Loucy (cell line): ENCODE data around the gene STK39.

Source experiments
- H2AFZ ChIP-seq: fragments of 200-600 bp; sonication (generic); 2 replicates; pipeline ENCODE4 v1.6.0; 2016; ENCODE audit warnings: antibody characterized with exemption, mild to moderate bottlenecking, low read length, moderate library complexity
- H3F3A ChIP-seq: fragments of 200-600 bp; 2 replicates; pipeline ENCODE4 v1.6.0; 2016; ENCODE audit warnings: antibody characterized with exemption, low read depth, mild to moderate bottlenecking
- H3K27me3 ChIP-seq: fragments of 200-600 bp; sonication (generic); 2 replicates; pipeline ENCODE4 v1.6.1; 2014; ENCODE audit warnings: low read length, mild to moderate bottlenecking; ENCODE audit not compliant: insufficient read depth, poor library complexity, severe bottlenecking
- H3K36me3 ChIP-seq: fragments of 200-600 bp; sonication (generic); 2 replicates; pipeline ENCODE4 v1.6.1; 2016; ENCODE audit warnings: low read length; ENCODE audit not compliant: insufficient read depth
- H3K4me1 ChIP-seq: fragments of 200-600 bp; sonication (generic); 2 replicates; pipeline ENCODE4 v1.5.1; 2014; ENCODE audit warnings: low read length, mild to moderate bottlenecking; ENCODE audit not compliant: insufficient read depth, poor library complexity, severe bottlenecking
- H3K4me2 ChIP-seq: fragments of 200-600 bp; sonication (generic); 2 replicates; pipeline ENCODE4 v1.6.0; 2014; ENCODE audit warnings: antibody characterized with exemption, low read length, low read depth, mild to moderate bottlenecking; ENCODE audit not compliant: poor library complexity, severe bottlenecking
- H3K4me3 ChIP-seq: fragments of 200-600 bp; sonication (generic); 2 replicates; pipeline ENCODE4 v1.5.1; 2014; ENCODE audit warnings: low read length, mild to moderate bottlenecking, mixed read lengths; ENCODE audit not compliant: poor library complexity, severe bottlenecking
- H3K79me2 ChIP-seq: fragments of 200-600 bp; sonication (generic); 2 replicates; pipeline ENCODE4 v1.6.1; 2014; ENCODE audit warnings: low read length; ENCODE audit not compliant: insufficient read depth
- H3K9ac ChIP-seq: fragments of 200-600 bp; sonication (generic); 2 replicates; pipeline ENCODE4 v1.6.0; 2014; ENCODE audit warnings: mild to moderate bottlenecking, low read depth, low read length, moderate library complexity; ENCODE audit not compliant: poor library complexity, severe bottlenecking
- H3K9me2 ChIP-seq: fragments of 200-600 bp; sonication (generic); replicated peaks from 2 replicates; pipeline ENCODE4 v1.6.1; 2016; ENCODE audit warnings: low read depth, low read length, mixed read lengths
- H3K9me3 ChIP-seq: fragments of 200-600 bp; sonication (generic); 2 replicates; pipeline ENCODE4 v1.6.1; 2014; ENCODE audit warnings: mild to moderate bottlenecking, antibody characterized with exemption, low read length, low read depth; ENCODE audit not compliant: insufficient read depth
- H4K20me1 ChIP-seq: fragments of 200-600 bp; sonication (generic); 2 replicates; pipeline ENCODE4 v1.6.0; 2014; ENCODE audit warnings: antibody characterized with exemption, low read length, mild to moderate bottlenecking; ENCODE audit not compliant: insufficient read depth, poor library complexity, severe bottlenecking
- EZH2phosphoT487 ChIP-seq: fragments of 200-600 bp; IDR thresholded peaks from 2 replicates; pipeline ENCODE4 v1.6.1; 2018; ENCODE audit warnings: antibody characterized with exemption, mild to moderate bottlenecking, moderate library complexity, borderline replicate concordance
- TF ChIP-seq, protein P1 (sequence below): fragments of 200-600 bp; sonication (generic); conservative IDR thresholded peaks from 2 replicates; pipeline ENCODE4 v1.5.1; 2014; ENCODE audit warnings: mild to moderate bottlenecking, antibody characterized with exemption, low read length

The STK39 gene

DNA sequence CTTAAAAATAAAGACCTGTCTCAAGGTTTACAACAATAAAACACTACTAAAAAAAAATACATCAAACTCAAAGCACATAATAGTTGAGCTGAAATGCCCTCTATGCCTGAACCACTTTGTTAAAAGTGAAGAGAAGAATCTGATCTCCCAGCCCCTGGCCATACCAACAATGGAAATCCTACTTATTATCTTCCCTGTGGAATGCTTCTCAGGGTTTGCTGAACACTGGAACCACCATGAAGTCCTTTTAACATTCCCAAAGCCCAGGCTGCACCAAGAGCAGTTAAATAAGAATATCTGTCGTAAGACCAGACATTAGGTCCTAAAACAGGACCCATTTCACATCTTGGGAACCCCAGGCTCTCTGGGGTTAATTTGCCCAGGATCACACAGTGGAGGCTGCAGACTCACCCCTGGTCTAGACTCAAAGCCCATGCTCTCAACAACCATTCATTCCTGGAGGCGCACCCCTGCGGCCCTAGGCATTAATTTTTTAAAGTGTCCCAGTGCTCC, 285.8 kb downstream of the STK39 start:
- H3K4me3 ChIP-seq = no peak overlapping the region
- H3K9me3 ChIP-seq = no peaks in the 10 kb centered on the region
- H3K9ac ChIP-seq = no peak overlapping the region
- H2AFZ ChIP-seq = no peak overlapping the region
- no peaks in the 10 kb centered on the region for H3K4me1 ChIP-seq
- no peaks in the 10 kb centered on the region for H3K79me2 ChIP-seq
- peaks cover 45% of the 10 kb centered on the region; the same call in 1 of the 2 replicates for H3K36me3 ChIP-seq
- TF ChIP-seq, protein P1, sequence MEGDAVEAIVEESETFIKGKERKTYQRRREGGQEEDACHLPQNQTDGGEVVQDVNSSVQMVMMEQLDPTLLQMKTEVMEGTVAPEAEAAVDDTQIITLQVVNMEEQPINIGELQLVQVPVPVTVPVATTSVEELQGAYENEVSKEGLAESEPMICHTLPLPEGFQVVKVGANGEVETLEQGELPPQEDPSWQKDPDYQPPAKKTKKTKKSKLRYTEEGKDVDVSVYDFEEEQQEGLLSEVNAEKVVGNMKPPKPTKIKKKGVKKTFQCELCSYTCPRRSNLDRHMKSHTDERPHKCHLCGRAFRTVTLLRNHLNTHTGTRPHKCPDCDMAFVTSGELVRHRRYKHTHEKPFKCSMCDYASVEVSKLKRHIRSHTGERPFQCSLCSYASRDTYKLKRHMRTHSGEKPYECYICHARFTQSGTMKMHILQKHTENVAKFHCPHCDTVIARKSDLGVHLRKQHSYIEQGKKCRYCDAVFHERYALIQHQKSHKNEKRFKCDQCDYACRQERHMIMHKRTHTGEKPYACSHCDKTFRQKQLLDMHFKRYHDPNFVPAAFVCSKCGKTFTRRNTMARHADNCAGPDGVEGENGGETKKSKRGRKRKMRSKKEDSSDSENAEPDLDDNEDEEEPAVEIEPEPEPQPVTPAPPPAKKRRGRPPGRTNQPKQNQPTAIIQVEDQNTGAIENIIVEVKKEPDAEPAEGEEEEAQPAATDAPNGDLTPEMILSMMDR = no peak
- no peak for TF ChIP-seq EZH2phosphoT487
- H3K4me2 ChIP-seq = no peak overlapping the region
- no peaks in the 10 kb centered on the region for H3K9me2 ChIP-seq
- H3K27me3 ChIP-seq = no peaks in the 10 kb centered on the region
- H3F3A ChIP-seq = no peaks in the 10 kb centered on the region
- H4K20me1 ChIP-seq = no peaks in the 10 kb centered on the region

DNA sequence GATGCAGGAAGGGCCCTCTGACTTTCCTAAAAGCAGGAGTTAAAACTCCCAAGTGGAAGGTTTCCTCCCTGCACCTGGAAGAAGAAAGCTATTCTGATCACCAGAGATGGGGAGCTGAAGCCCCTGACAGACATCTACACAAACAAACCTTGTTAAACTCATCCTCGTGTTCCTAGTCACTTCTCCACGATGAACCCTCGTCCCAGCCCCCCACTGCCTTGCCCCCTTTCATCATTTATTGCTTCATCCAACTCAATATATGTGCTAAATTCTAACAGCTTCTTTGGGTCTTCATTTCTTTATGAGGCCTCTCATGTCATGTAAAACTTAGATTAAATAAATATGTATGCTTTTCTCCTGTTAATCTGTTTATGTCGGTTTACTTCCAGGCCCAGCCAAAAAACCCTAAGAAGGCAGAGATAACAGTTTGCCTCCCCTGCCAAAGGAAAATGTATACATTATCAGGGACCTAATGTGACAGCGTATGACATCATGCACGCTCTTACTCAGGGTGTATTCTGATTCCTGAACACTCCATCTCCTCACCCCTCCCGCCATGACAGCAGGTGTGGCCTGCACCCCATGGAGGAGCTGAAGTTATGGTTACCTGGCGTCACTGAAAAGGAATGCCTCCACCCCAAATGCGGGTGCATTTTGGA, 287.2 kb downstream of the STK39 start:
- TF ChIP-seq EZH2phosphoT487 = no peak
- TF ChIP-seq, protein P1 = no peak
- no peak overlapping the region for H3K9ac ChIP-seq
- peaks cover 43% of the 10 kb centered on the region; the same call in 1 of the 2 replicates for H3K36me3 ChIP-seq
- no peaks in the 10 kb centered on the region for H4K20me1 ChIP-seq
- H3K9me3 ChIP-seq = no peaks in the 10 kb centered on the region
- H3K4me1 ChIP-seq = no peaks in the 10 kb centered on the region
- H3K4me3 ChIP-seq = no peak overlapping the region
- no peaks in the 10 kb centered on the region for H3K27me3 ChIP-seq
- H2AFZ ChIP-seq = no peak overlapping the region
- no peak overlapping the region for H3K4me2 ChIP-seq
- H3K79me2 ChIP-seq = no peaks in the 10 kb centered on the region
- H3K9me2 ChIP-seq = no peaks in the 10 kb centered on the region
- H3F3A ChIP-seq = no peaks in the 10 kb centered on the region

DNA sequence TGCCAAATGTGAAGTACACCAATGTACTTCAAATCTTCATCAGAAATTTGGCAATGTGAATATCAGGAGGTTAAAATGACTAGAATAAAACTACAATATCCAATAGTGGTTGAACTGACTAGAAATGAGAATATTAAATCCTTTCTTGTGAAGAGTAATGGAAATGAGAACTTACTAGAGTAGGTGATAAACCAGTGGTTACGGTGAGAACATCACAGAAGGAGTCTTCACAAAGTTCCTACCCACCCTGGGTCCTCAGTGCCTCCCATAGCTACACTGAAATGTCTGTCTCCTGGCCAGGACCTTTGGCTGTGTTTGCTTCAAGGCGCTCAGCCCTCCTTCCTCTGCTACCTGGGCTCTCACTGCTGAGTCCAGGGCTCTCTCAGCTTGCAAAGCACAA, 289.7 kb downstream of the STK39 start:
- Histone ChIP-seq H3F3A (no peaks in the 10 kb centered on the region), H2AFZ (no peak overlapping the region), H3K27me3 (no peaks in the 10 kb centered on the region), H3K4me3 (no peak overlapping the region), H3K4me2 (no peak overlapping the region), H3K9ac (no peak overlapping the region), H3K4me1 (no peaks in the 10 kb centered on the region), H3K79me2 (no peaks in the 10 kb centered on the region), H4K20me1 (no peaks in the 10 kb centered on the region), H3K36me3 (peaks cover 22% of the 10 kb centered on the region; the same call in 1 of the 2 replicates), H3K9me3 (no peaks in the 10 kb centered on the region), H3K9me2 (no peaks in the 10 kb centered on the region)
- TF ChIP-seq EZH2phosphoT487 = no peak
- TF ChIP-seq, protein P1 = no peak
